Activated CD8-positive, alpha-beta T cell treated with anti-CD3 and anti-CD28 coated beads for 36 hours (primary cell): ENCODE results near the gene UQCR10. TPM values are rescaled to one million over a fixed set of nuclear protein-coding genes. Genes with fewer than 3 reads are reported as not detected.

ENCODE experiments used
- ATAC-seq: fragments of 200-7000 bp; cut with Tn5 transposase; one replicate; pipeline ENCODE4 v1.10.0; 2021; ENCODE audit warnings: mild to moderate bottlenecking, moderate library complexity
- CTCF ChIA-PET: fragments of 350-600 bp; sonication (Branson Sonifier 250); formaldehyde crosslinking; loops from one replicate; lab custom pipeline; 2021; ENCODE audit warnings: antibody characterized with exemption; lab: Charles Lee
- POLR2A ChIA-PET: fragments of 350-600 bp; sonication (Branson Sonifier 250); formaldehyde crosslinking; loops from one replicate; lab custom pipeline; 2021; ENCODE audit warnings: antibody characterized with exemption; lab: Charles Lee
- DNase-seq: peaks from one replicate; pipeline ENCODE4 v3.0.0-alpha.2; 2020
- H3K27ac Mint-ChIP-seq: one replicate; pipeline ENCODE4 v1.8.0; 2021; ENCODE audit warnings: mild to moderate bottlenecking, mixed read lengths
- H3K27me3 Mint-ChIP-seq: one replicate; pipeline ENCODE4 v1.8.0; 2021; ENCODE audit warnings: mixed read lengths
- H3K36me3 Mint-ChIP-seq: one replicate; pipeline ENCODE4 v1.8.0; 2021; ENCODE audit warnings: low read depth, mixed read lengths
- H3K4me1 Mint-ChIP-seq: one replicate; pipeline ENCODE4 v1.8.0; 2021; ENCODE audit warnings: low read depth, mixed read lengths
- H3K4me3 Mint-ChIP-seq: one replicate; pipeline ENCODE4 v1.8.0; 2021; ENCODE audit warnings: mild to moderate bottlenecking, moderate library complexity, mixed read lengths
- H3K9me3 Mint-ChIP-seq: one replicate; pipeline ENCODE4 v1.8.0; 2021; ENCODE audit warnings: mixed read lengths
- CTCF ChIP-seq: fragments of 200-600 bp; IDR thresholded peaks from one replicate; pipeline ENCODE4 v1.8.0; 2022; ENCODE audit warnings: antibody characterized with exemption, mild to moderate bottlenecking
- intact Hi-C: fragments of 100-400 bp; cut with micrococcal nuclease; formaldehyde crosslinking; loops from one replicate; pipeline ENCODE4 v1.10.0; 2022
- total RNA-seq, 2 experiments: library from RNA; stranded (reverse); gene quantifications; one replicate each; pipeline ENCODE4 v1.2.3, GENCODE V29; 2021

UQCR10 gene
- total RNA-seq, 2 experiments from 2014 or later, result 92.4 to 105 TPM

GRCh38 chr22:29811377-29811776, 44.2 kb downstream of the UQCR10 start:
- no peak overlapping the region for H3K27ac Mint-ChIP-seq
- intact Hi-C loops, result loop anchor here (10.0 kb wide), 1 partner anchor 203 kb away; no protein-coding TSS in a partner anchor
- H3K36me3 Mint-ChIP-seq, result peaks cover 44% of the 10 kb centered on the region
- no peaks in the 10 kb centered on the region for H3K9me3 Mint-ChIP-seq
- ATAC-seq (no peak), DNase-seq (no peak)
- no peaks in the 10 kb centered on the region for H3K4me1 Mint-ChIP-seq
- TF ChIP-seq CTCF, result no peak
- ChIA-PET CTCF (interaction anchor here (1.1 to 1.2 kb wide), 2 partner anchors 186 to 193 kb away, joined by 3 read pairs; no protein-coding TSS in a partner anchor), POLR2A (no interaction called here)
- H3K27me3 Mint-ChIP-seq, result no peaks in the 10 kb centered on the region
- H3K4me3 Mint-ChIP-seq, result no peak overlapping the region

DNA sequence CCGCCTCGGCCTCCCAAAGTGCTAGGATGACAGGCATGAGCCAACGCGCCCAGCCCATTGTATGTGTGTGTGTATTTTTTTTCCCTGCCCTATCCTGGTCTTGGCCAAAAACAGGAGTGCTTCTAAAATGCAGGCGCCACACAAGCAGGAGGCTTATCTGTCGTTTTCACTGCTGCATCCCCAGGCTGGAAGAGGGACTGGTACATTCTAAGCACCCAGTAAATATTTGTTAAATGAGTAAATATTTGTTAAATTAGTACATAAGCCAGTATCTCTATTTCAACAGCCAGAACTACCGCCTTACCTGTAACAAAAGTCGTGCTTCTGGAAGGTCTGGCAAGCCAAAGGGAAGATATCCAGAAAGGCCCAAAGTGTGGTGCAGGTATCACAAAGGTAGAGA, 46.0 kb downstream of the UQCR10 start:
- DNase-seq (no peak), ATAC-seq (no peak)
- ChIA-PET CTCF (no interaction called here), POLR2A (no interaction called here)
- Mint-ChIP-seq H3K4me1 (no peaks in the 10 kb centered on the region), H3K36me3 (peaks cover 41% of the 10 kb centered on the region), H3K27me3 (no peaks in the 10 kb centered on the region), H3K27ac (no peak overlapping the region), H3K4me3 (no peak overlapping the region), H3K9me3 (no peaks in the 10 kb centered on the region)
- TF ChIP-seq CTCF, result no peak
- intact Hi-C loops, result loop anchor here (10.0 kb wide), 1 partner anchor 202 kb away; no protein-coding TSS in a partner anchor

DNA sequence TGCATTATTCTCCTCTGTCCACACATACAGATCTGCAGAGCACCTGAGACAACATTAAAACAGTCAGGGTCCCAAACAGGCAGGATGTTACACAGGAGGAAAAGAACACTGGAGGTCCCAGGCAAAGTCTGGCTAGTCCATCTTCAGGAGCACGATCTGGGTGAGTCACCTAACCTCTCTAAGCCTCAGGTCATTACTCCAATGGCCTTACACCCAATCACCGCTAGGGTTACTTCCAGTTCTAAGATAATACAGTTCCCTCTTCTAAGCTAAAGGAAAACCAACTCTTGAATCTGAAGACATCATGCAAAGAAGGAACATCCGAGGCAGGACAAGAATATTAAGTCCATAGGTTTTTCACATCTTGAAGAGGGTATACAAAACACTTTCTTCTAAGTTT, 46.4 kb downstream of the UQCR10 start:
- Mint-ChIP-seq H3K9me3 (no peaks in the 10 kb centered on the region), H3K27me3 (no peaks in the 10 kb centered on the region), H3K4me1 (no peaks in the 10 kb centered on the region), H3K36me3 (peaks cover 41% of the 10 kb centered on the region), H3K4me3 (no peak overlapping the region), H3K27ac (no peak overlapping the region)
- CTCF ChIA-PET, result interaction anchor here (0.9 kb wide), 1 partner anchor 13 kb away, joined by 3 read pairs; no protein-coding TSS in a partner anchor
- intact Hi-C loops, result loop anchor here (10.0 kb wide), 1 partner anchor 201 kb away; no protein-coding TSS in a partner anchor
- POLR2A ChIA-PET, result interaction anchor here (1.2 kb wide), 1 partner anchor 16 kb away, joined by 4 read pairs; no protein-coding TSS in a partner anchor
- no peak for TF ChIP-seq CTCF
- DNase-seq (no peak), ATAC-seq (no peak)

DNA sequence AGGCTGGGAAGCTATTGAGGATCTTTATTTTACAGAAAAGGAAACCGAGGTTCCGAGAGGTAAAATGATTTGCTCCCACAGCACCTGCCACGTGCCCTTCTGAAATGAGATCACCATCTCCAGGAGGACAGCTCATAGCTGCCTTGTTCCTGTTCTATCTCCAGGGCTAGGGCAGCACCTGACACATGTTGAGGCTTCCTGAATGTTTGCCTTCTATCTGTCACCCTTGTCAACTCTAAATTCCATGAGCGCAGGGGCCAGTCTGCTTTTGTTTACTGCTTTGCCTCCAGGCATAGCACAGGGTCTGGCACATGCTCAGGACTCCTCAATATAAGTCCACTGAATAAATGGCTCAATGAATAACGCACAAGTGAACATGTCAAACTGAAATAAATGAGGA, 46.8 kb downstream of the UQCR10 start:
- DNase-seq, result no peak
- ATAC-seq, result no peak
- no peaks in the 10 kb centered on the region for H3K9me3 Mint-ChIP-seq
- no peak overlapping the region for H3K4me3 Mint-ChIP-seq
- ChIA-PET POLR2A (interaction anchor here (0.6 to 1.2 kb wide), 2 partner anchors 15 to 82 kb away, joined by 3 to 4 read pairs; no protein-coding TSS in a partner anchor), CTCF (interaction anchor here (0.9 kb wide), 1 partner anchor 12 kb away, joined by 3 read pairs; no protein-coding TSS in a partner anchor)
- H3K27ac Mint-ChIP-seq, result no peak overlapping the region
- peaks cover 45% of the 10 kb centered on the region for H3K36me3 Mint-ChIP-seq
- H3K4me1 Mint-ChIP-seq, result no peaks in the 10 kb centered on the region
- TF ChIP-seq CTCF, result no peak
- intact Hi-C loops, result loop anchor here (10.0 kb wide), 1 partner anchor 201 kb away; no protein-coding TSS in a partner anchor
- H3K27me3 Mint-ChIP-seq, result no peaks in the 10 kb centered on the region

DNA sequence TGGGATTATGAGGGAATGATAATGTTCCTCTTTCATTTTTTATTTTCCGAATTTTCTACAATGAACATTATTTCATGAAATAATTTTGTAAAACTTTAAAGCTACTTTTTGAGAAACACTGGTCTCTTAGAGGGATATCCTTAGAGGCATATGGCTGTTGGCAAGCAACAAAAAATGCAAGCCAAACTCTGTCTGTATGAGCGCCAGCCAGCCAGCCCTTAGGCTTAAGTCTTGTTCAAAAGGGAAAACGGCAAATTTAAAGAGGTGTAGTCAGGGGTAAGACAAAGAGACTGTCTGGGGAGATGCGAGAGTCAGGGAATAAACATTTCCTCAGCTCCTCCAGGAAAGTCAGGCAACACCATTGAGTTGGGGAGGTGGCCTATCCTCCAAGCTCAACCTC, 48.4 kb downstream of the UQCR10 start:
- intact Hi-C loops, result loop anchor here (10.0 kb wide), 1 partner anchor 199 kb away; no protein-coding TSS in a partner anchor
- DNase-seq (no peak), ATAC-seq (no peak)
- Mint-ChIP-seq H3K4me3 (no peak overlapping the region), H3K36me3 (peaks cover 44% of the 10 kb centered on the region), H3K27me3 (no peaks in the 10 kb centered on the region), H3K27ac (no peak overlapping the region), H3K4me1 (no peaks in the 10 kb centered on the region), H3K9me3 (no peaks in the 10 kb centered on the region)
- CTCF ChIA-PET, result interaction anchor here (0.6 kb wide), 1 partner anchor 189 kb away, joined by 3 read pairs; no protein-coding TSS in a partner anchor
- no peak for TF ChIP-seq CTCF
- POLR2A ChIA-PET, result interaction anchor here (0.6 to 1.0 kb wide), 3 partner anchors 152 to 273 kb away, joined by 3 to 4 read pairs (median 4); no protein-coding TSS in a partner anchor
